Stimulated activated CD8-positive, alpha-beta memory T cell treated with anti-CD3 and anti-CD28 coated beads, Interleukin-4, amount 100 ng/mL, for 1 hour (primary cell): ENCODE measurements around the gene SCRT2.
"Not testable (repeated sequence)": the region's sequence is repeated elsewhere in the genome, so short reads cannot be mapped to it uniquely, and the experiment has no call there.

Experiments
- DNase-seq, 2 donors: peaks; one replicate each; pipeline ENCODE4 v3.0.0-alpha.2; 2020; ENCODE audit warnings: low read depth in 2 of 2, low spot score in 1 of 2

Gene SCRT2

GRCh38 chr20:675453-676314, at the start of gene SCRT2:
Gene SCRT2, minus strand, starts transcription at chr20:675802. Its CDS starts 201 bp downstream, at chr20:675601.
- DNase-seq = peak; percentile 11 to 34

- not testable (repeated sequence) for DNase-seq
These were observed 49.2 kb upstream of the SCRT2 start for GRCh38 chr20:724797-725196.

- DNase-seq = no peak
These were observed 48.2 kb upstream of the SCRT2 start for GRCh38 chr20:723756-724155.

GRCh38 chr20:722822-723644, 47.4 kb upstream of the SCRT2 start:
- DNase-seq = no peak

- no peak for DNase-seq
These were observed 46.3 kb upstream of the SCRT2 start for GRCh38 chr20:721876-722275.

GRCh38 chr20:719816-720215, 44.2 kb upstream of the SCRT2 start:
- DNase-seq = no peak

- no peak for DNase-seq
These were observed 43.5 kb upstream of the SCRT2 start for GRCh38 chr20:719068-719467.

GRCh38 chr20:717832-718231, 42.2 kb upstream of the SCRT2 start:
- no peak for DNase-seq

GRCh38 chr20:717271-717670, 41.7 kb upstream of the SCRT2 start:
- DNase-seq = no peak

GRCh38 chr20:714453-714852, 38.9 kb upstream of the SCRT2 start:
- DNase-seq = no peak

GRCh38 chr20:711576-711975, 36.0 kb upstream of the SCRT2 start:
- no peak for DNase-seq

- DNase-seq = no peak
These were observed 35.3 kb upstream of the SCRT2 start for GRCh38 chr20:710780-711450.

- no peak for DNase-seq
These were observed 34.6 kb upstream of the SCRT2 start for GRCh38 chr20:709991-710779.

- DNase-seq = no peak
These were observed 33.8 kb upstream of the SCRT2 start for GRCh38 chr20:709423-709822.

- DNase-seq = no peak
These were observed 33.4 kb upstream of the SCRT2 start for GRCh38 chr20:708956-709355.

- DNase-seq = no peak
These were observed 32.0 kb upstream of the SCRT2 start for GRCh38 chr20:707451-708110.

GRCh38 chr20:706366-706885, 30.8 kb upstream of the SCRT2 start:
- DNase-seq = no peak

GRCh38 chr20:704726-705125, 29.1 kb upstream of the SCRT2 start:
- no peak for DNase-seq

- no peak for DNase-seq
These were observed 27.8 kb upstream of the SCRT2 start for GRCh38 chr20:703426-703825.

- DNase-seq = no peak
These were observed 27.4 kb upstream of the SCRT2 start for GRCh38 chr20:703006-703405.
